Panc1 (cell line): ENCODE results near the gene CCND2. TPM values are rescaled to one million over a fixed set of nuclear protein-coding genes. Genes with fewer than 3 reads are reported as not detected.

ENCODE experiments used
- ATAC-seq: fragments of 200-7000 bp; cut with Tn5 transposase; 2 replicates; pipeline ENCODE4 v1.9.1; 2020; ENCODE audit warnings: mild to moderate bottlenecking, moderate library complexity
- BruUV-seq: library from RNA; stranded (reverse); fragments of 400-500 nt; replicated peaks from 2 replicates; lab custom pipeline; 2021; lab: Mats Ljungman, UMichigan
- CTCF ChIA-PET: fragments of 300-600 bp; sonication (Branson Sonifier 250); formaldehyde crosslinking; loops from one replicate; lab custom pipeline; 2022; ENCODE audit warnings: antibody characterized with exemption; lab: Charles Lee
- POLR2A ChIA-PET: fragments of 300-600 bp; sonication (Branson Sonifier 250); formaldehyde crosslinking; loops from one replicate; lab custom pipeline; 2022; ENCODE audit warnings: antibody characterized with exemption; lab: Charles Lee
- DNase-seq: peaks from one replicate; pipeline ENCODE4 v3.0.0-alpha.2; 2010; ENCODE audit warnings: low read depth, low spot score
- H3K27ac ChIP-seq: 2 replicates; pipeline ENCODE4 v1.5.1; 2011; ENCODE audit warnings: mild to moderate bottlenecking, low read length, inconsistent platforms
- H3K27me3 ChIP-seq: fragments of 200-500 bp; sonication (Bioruptor generic); 2 replicates; pipeline ENCODE4 v1.6.0; 2014; ENCODE audit warnings: low read length, inconsistent platforms; ENCODE audit not compliant: control insufficient read depth, insufficient read depth
- H3K36me3 ChIP-seq: fragments of 200-500 bp; sonication (Bioruptor generic); 2 replicates; pipeline ENCODE4 v1.5.1; 2014; ENCODE audit warnings: inconsistent platforms, mild to moderate bottlenecking, low read length, moderate library complexity; ENCODE audit not compliant: control insufficient read depth, insufficient read depth
- H3K4me1 ChIP-seq: 2 replicates; pipeline ENCODE4 v1.5.1; 2011; ENCODE audit warnings: inconsistent platforms, mild to moderate bottlenecking, low read length, moderate library complexity; ENCODE audit not compliant: control insufficient read depth, insufficient read depth
- H3K4me3 ChIP-seq, 2 experiments: 2 replicates each; pipeline ENCODE4 v1.5.1; 2011 to 2012; ENCODE audit warnings: low read depth in 2 of 2, low read length in 2 of 2, mild to moderate bottlenecking in 2 of 2, inconsistent platforms in 1 of 2, moderate library complexity in 1 of 2
- H3K9me3 ChIP-seq: fragments of 200-500 bp; sonication (Bioruptor generic); 2 replicates; pipeline ENCODE4 v1.5.1; 2014; ENCODE audit warnings: low read depth, mild to moderate bottlenecking, inconsistent platforms, low read length, moderate library complexity; ENCODE audit not compliant: control insufficient read depth, insufficient read depth
- POLR2AphosphoS5 ChIP-seq: IDR thresholded peaks from 2 replicates; pipeline ENCODE4 v1.6.1; 2012; ENCODE audit warnings: mild to moderate bottlenecking, low read depth, low read length, moderate library complexity
- SIN3A ChIP-seq: IDR thresholded peaks from 2 replicates; pipeline ENCODE4 v1.6.1; 2012; ENCODE audit warnings: low read depth, mild to moderate bottlenecking, low read length, moderate library complexity, borderline replicate concordance; ENCODE audit not compliant: insufficient read depth
- TCF7L2 ChIP-seq: IDR thresholded peaks from 2 replicates; pipeline ENCODE4 v1.6.1; 2011; ENCODE audit warnings: mild to moderate bottlenecking, low read depth, low read length, inconsistent platforms
- in situ Hi-C: cut with HindIII; loops from 2 replicates; pipeline ENCODE4 v1.10.0; 2016; ENCODE audit warnings: low sequenced_read_pairs, low pct_unique_long_range_greater_than_20kb
- intact Hi-C: fragments of 100-400 bp; cut with micrococcal nuclease; formaldehyde crosslinking; loops from one replicate; pipeline ENCODE4 v1.10.0; 2022; ENCODE audit not compliant: unreplicated experiment
- total RNA-seq: library from RNA; stranded (reverse); gene quantifications from one replicate; pipeline ENCODE4 v1.2.1, GENCODE V29; 2021; ENCODE audit not compliant: unreplicated experiment
- TF ChIP-seq, protein P1 (sequence below), 2 experiments: IDR thresholded peaks; 2 replicates each; pipeline ENCODE4 v1.6.1; 2011 to 2012; ENCODE audit warnings: low read depth in 2 of 2, control low read depth in 1 of 2, low read length in 1 of 2, mild to moderate bottlenecking in 1 of 2, moderate library complexity in 1 of 2; ENCODE audit not compliant: insufficient read depth in 1 of 2
- TF ChIP-seq, protein P2 (sequence below): fragments of 450-650 bp; IDR thresholded peaks from 2 replicates; pipeline ENCODE4 v1.5.1; 2017; ENCODE audit warnings: mild to moderate bottlenecking

The CCND2 gene
- total RNA-seq, 1 experiment from 2014 or later: 1.5 TPM

DNA sequence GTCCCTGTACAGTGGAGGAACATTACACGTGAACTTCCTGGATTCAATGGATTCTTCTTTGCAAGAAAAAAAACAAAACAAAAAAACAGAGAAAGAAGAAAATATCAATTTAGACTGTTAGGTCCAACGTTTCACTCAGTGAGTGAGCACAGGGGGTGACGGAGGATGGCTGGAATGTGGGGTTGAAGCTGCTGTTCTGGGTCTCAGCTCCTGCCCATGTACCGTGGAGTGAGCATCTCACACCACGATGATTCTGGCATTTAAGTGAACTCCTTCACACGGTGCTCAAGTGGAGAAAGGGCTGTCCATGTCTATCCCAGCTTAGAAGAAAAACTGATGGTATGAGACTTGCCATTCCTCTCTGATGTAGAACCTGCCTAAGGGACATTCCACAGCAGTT, 23.2 kb downstream of the CCND2 start:
- no peak for DNase-seq
- no peak overlapping the region for H3K27ac ChIP-seq
- CTCF ChIA-PET: no interaction called here
- no peaks in the 10 kb centered on the region for H3K36me3 ChIP-seq
- peaks cover 2% of the 10 kb centered on the region; the same call in 1 of the 2 replicates for H3K27me3 ChIP-seq
- H3K4me1 ChIP-seq: no peaks in the 10 kb centered on the region
- POLR2A ChIA-PET: no interaction called here
- ATAC-seq: no peak
- in situ Hi-C loops (no loop called here), intact Hi-C loops (no loop called here)
- TF ChIP-seq SIN3A (no peak), POLR2AphosphoS5 (no peak), TCF7L2 (no peak)
- TF ChIP-seq, protein P1, sequence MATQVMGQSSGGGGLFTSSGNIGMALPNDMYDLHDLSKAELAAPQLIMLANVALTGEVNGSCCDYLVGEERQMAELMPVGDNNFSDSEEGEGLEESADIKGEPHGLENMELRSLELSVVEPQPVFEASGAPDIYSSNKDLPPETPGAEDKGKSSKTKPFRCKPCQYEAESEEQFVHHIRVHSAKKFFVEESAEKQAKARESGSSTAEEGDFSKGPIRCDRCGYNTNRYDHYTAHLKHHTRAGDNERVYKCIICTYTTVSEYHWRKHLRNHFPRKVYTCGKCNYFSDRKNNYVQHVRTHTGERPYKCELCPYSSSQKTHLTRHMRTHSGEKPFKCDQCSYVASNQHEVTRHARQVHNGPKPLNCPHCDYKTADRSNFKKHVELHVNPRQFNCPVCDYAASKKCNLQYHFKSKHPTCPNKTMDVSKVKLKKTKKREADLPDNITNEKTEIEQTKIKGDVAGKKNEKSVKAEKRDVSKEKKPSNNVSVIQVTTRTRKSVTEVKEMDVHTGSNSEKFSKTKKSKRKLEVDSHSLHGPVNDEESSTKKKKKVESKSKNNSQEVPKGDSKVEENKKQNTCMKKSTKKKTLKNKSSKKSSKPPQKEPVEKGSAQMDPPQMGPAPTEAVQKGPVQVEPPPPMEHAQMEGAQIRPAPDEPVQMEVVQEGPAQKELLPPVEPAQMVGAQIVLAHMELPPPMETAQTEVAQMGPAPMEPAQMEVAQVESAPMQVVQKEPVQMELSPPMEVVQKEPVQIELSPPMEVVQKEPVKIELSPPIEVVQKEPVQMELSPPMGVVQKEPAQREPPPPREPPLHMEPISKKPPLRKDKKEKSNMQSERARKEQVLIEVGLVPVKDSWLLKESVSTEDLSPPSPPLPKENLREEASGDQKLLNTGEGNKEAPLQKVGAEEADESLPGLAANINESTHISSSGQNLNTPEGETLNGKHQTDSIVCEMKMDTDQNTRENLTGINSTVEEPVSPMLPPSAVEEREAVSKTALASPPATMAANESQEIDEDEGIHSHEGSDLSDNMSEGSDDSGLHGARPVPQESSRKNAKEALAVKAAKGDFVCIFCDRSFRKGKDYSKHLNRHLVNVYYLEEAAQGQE (IDR thresholded peaks at IDR 0.05; ENCODE audit: insufficient read depth in 1 of 2, low read depth in 2 of 2, low read length in 1 of 2): no peak
- TF ChIP-seq, protein P2, sequence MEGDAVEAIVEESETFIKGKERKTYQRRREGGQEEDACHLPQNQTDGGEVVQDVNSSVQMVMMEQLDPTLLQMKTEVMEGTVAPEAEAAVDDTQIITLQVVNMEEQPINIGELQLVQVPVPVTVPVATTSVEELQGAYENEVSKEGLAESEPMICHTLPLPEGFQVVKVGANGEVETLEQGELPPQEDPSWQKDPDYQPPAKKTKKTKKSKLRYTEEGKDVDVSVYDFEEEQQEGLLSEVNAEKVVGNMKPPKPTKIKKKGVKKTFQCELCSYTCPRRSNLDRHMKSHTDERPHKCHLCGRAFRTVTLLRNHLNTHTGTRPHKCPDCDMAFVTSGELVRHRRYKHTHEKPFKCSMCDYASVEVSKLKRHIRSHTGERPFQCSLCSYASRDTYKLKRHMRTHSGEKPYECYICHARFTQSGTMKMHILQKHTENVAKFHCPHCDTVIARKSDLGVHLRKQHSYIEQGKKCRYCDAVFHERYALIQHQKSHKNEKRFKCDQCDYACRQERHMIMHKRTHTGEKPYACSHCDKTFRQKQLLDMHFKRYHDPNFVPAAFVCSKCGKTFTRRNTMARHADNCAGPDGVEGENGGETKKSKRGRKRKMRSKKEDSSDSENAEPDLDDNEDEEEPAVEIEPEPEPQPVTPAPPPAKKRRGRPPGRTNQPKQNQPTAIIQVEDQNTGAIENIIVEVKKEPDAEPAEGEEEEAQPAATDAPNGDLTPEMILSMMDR: no peak
- no TSS peak for BruUV-seq
- no peaks in the 10 kb centered on the region for H3K9me3 ChIP-seq
- H3K4me3 ChIP-seq: no peak overlapping the region

DNA sequence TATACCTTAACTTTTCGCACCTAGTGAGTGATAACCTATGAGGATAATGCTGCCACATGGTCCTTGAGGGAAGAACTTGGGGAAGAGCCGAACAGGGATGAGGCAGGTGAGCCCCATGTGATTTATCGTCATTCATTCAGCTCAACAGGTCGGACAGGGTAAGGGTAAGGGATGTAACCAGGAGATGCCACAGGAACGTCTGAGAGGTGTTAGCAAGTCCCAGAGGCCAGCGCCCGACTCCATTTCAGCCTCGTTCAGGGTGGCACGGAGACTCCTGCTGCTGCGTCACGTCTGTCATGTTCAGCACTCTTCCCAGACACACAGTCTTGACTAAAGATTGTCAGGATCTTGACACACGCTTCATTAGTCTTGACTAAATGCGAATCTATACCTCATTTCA, 24.1 kb downstream of the CCND2 start:
- DNase-seq (no peak), ATAC-seq (no peak)
- no TSS peak for BruUV-seq
- H3K27me3 ChIP-seq: peaks cover 2% of the 10 kb centered on the region; the same call in 1 of the 2 replicates
- POLR2A ChIA-PET: no interaction called here
- no peaks in the 10 kb centered on the region for H3K36me3 ChIP-seq
- intact Hi-C loops (no loop called here), in situ Hi-C loops (no loop called here)
- CTCF ChIA-PET: no interaction called here
- H3K9me3 ChIP-seq: no peaks in the 10 kb centered on the region
- TF ChIP-seq POLR2AphosphoS5 (no peak), SIN3A (no peak), TCF7L2 (no peak)
- TF ChIP-seq, protein P2: no peak
- TF ChIP-seq, protein P1 (IDR thresholded peaks at IDR 0.05; ENCODE audit: insufficient read depth in 1 of 2, low read depth in 2 of 2, low read length in 1 of 2): no peak
- no peak overlapping the region for H3K27ac ChIP-seq
- no peaks in the 10 kb centered on the region for H3K4me1 ChIP-seq
- no peak overlapping the region for H3K4me3 ChIP-seq
